Heart right ventricle (tissue), 16 donors: Measurements from ENCODE around the gene CMIP. TPM values are rescaled to one million over a fixed set of nuclear protein-coding genes. Genes with fewer than 3 reads are reported as not detected.
A peak's percentile ranks its signal among the peaks of the same experiment; 100 is the strongest.

Experiments
- ATAC-seq, 8 donors: fragments of 200-7000 bp; cut with Tn5 transposase; one replicate each; pipeline ENCODE4 v1.9.1; 2020; ENCODE audit warnings: mild to moderate bottlenecking in 8 of 8, moderate library complexity in 8 of 8, moderate number of reproducible peaks in 1 of 8
- DNase-seq, 2 donors: peaks; one replicate each; pipeline ENCODE4 v3.0.0-alpha.2; 2020
- H3K27ac ChIP-seq, 10 donors: fragments of 200-600 bp; sonication (generic) in 2 of 10; one replicate each; pipeline versions ENCODE4 v1.5.0 to v1.8.0; 2020 to 2022; ENCODE audit warnings: mild to moderate bottlenecking in 3 of 10
- H3K27me3 ChIP-seq, 7 donors: fragments of 200-600 bp; one replicate each; pipeline ENCODE4 v1.8.0; 2021 to 2022; ENCODE audit warnings: mild to moderate bottlenecking in 2 of 7
- H3K36me3 ChIP-seq, 9 donors: fragments of 200-600 bp; sonication (generic) in 1 of 9; one replicate each; pipeline versions ENCODE4 v1.5.0 to v1.8.0; 2020 to 2022; ENCODE audit warnings: mild to moderate bottlenecking in 2 of 9
- H3K4me1 ChIP-seq, 9 donors: fragments of 200-600 bp; sonication (generic) in 1 of 9; one replicate each; pipeline versions ENCODE4 v1.5.0 to v1.8.0; 2020 to 2022; ENCODE audit warnings: mild to moderate bottlenecking in 4 of 9
- H3K4me3 ChIP-seq, 10 donors: fragments of 200-600 bp; sonication (generic) in 2 of 10; one replicate each; pipeline versions ENCODE4 v1.5.0 to v1.8.0; 2020 to 2022; ENCODE audit warnings: mild to moderate bottlenecking in 7 of 10, moderate library complexity in 2 of 10
- H3K9me3 ChIP-seq, 11 donors: fragments of 200-600 bp in 10 of 11; sonication (generic) in 2 of 11; one replicate each; pipeline versions ENCODE4 v1.5.0 to v1.8.0; 2013 to 2022; ENCODE audit warnings: mild to moderate bottlenecking in 2 of 11, control low read depth in 1 of 11, moderate library complexity in 1 of 11
- CTCF ChIP-seq, 9 donors: fragments of 200-600 bp; sonication (generic) in 2 of 9; IDR thresholded peaks; one replicate each; pipeline versions ENCODE4 v1.5.0 to v1.8.0; 2021 to 2022; ENCODE audit warnings: antibody characterized with exemption in 9 of 9, mild to moderate bottlenecking in 5 of 9, moderate library complexity in 1 of 9
- WGBS, 2 donors: extraction: QIAGEN DNeasy Blood & Tissue Kit; methylation state at CpG; one replicate each; pipeline ENCODE4 v1.1.7; 2013; ENCODE audit warnings: inconsistent platforms in 1 of 2; 5-methylcytosine and 5-hydroxymethylcytosine counted together
- intact Hi-C, 10 donors: fragments of 100-400 bp; cut with DNase I; formaldehyde crosslinking; loops; one replicate each; pipeline versions ENCODE4 v1.11.1 to v1.14.2; 2022
- polyA plus RNA-seq, 2 donors: library from polyadenylated mRNA; stranded (reverse); fragments of 200-250 nt; gene quantifications; one replicate each; pipeline ENCODE4 v1.2.3, GENCODE V29; 2013
- total RNA-seq, 10 donors: library from RNA; stranded (reverse); fragmentation: NEBNext Ultra II Directional in 3 of 10; extraction: Animal tissue kit (Norgen Biotek cat#: 25700) in 3 of 10; gene quantifications; one replicate each; pipeline versions ENCODE4 v1.2.1 to v1.2.4, GENCODE V29; 2021 to 2023
- donor health status: Arrhythmogenic right ventricular cardiomyopathy.
- donor health status: ischemic (EF 13 %, LVEDD 7.1; RV severe dilation, severe dysfunction).
- donor health status: healthy with polysubstance abuse.
- donor health status: DM: no; HTN: yes; CAD: no.
- donor health status: DM: no; HTN: no; CAD: no.
- donor health status: ischemic (EF 25% LVEDD 6.9; RV normal size, moderate dysfunction).
- donor health status: ischemic (EF 25% LVEDD 5.7; RV mildly dilated, moderate dysfunction).
- donor health status: healthy.
- donor health status: DM: yes; HTN: yes; CAD: no.
- donor health status: Ischemic cardiomyopathy.
- donor health status: ischemic (EF 35%, LVEDD 5.7; RV mildly dilated, moderate dysfunction).
- donor health status: nonischemic (EF 11% LVEDD 7.7; RV severe dilation, severe dysfunction).
- donor health status: DM: yes; HTN: yes; CAD: no.
- donor health status: PGD.
- donor health status: ischemic (EF 29% LVEDD 5.4; RV normal size, mild dysfunction).
- donor health status: nonischemic (EF 23%, LVEDD 6.1; RV moderate dilation, normal function).

CMIP gene
- total and polyA plus RNA-seq, 12 donors = 5.4 to 32.8 (median 13.0) TPM

GRCh38 chr16:81717662-81718189 lies 273.1 kb downstream of the CMIP start:
- WGBS, 2 donors = 68 to 76% methylated on average over 8 of the region's 8 CpGs
- Histone ChIP-seq H3K4me1 (peaks cover 0 to 33% (median 0%) of the 10 kb centered on the region in 9 donors), H3K4me3 (no peak overlapping the region), H3K9me3 (peaks cover 0 to 10% (median 0%) of the 10 kb centered on the region in 11 donors), H3K27ac (peak overlapping the region in 1 of 10 donors; percentile 78), H3K36me3 (no peaks in the 10 kb centered on the region), H3K27me3 (no peaks in the 10 kb centered on the region)
- intact Hi-C loops = no loop called here
- TF ChIP-seq CTCF (IDR thresholded peaks at IDR 0.05) = no peak
- no peak for DNase-seq
- no peak for ATAC-seq

GRCh38 chr16:81718637-81719036 lies 274.0 kb downstream of the CMIP start:
- peaks cover 0 to 10% (median 0%) of the 10 kb centered on the region in 11 donors for H3K9me3 ChIP-seq
- H3K36me3 ChIP-seq = no peaks in the 10 kb centered on the region
- no peak for ATAC-seq
- peaks cover 0 to 33% (median 0%) of the 10 kb centered on the region in 9 donors for H3K4me1 ChIP-seq
- H3K27ac ChIP-seq = peak overlapping the region in 1 of 10 donors; percentile 78
- DNase-seq = no peak
- TF ChIP-seq CTCF (IDR thresholded peaks at IDR 0.05) = no peak
- intact Hi-C loops = no loop called here
- WGBS, 2 donors = 56 to 65% methylated on average over 5 of the region's 5 CpGs
- peak overlapping the region in 1 of 10 donors; percentile 12 for H3K4me3 ChIP-seq
- peaks cover 0 to under 1% (median 0%) of the 10 kb centered on the region in 7 donors for H3K27me3 ChIP-seq

- H3K4me3 ChIP-seq = no peak overlapping the region
- no peak overlapping the region for H3K27ac ChIP-seq
- no peaks in the 10 kb centered on the region for H3K36me3 ChIP-seq
- intact Hi-C loops = loop anchor here in 9 of 10 donors (2.0 to 10.0 kb wide), 8 partner anchors 93 to 358 kb away; no protein-coding TSS in a partner anchor
- peaks cover 0 to 10% (median 0%) of the 10 kb centered on the region in 11 donors for H3K9me3 ChIP-seq
- peaks cover 0 to 6% (median 0%) of the 10 kb centered on the region in 7 donors for H3K27me3 ChIP-seq
- peaks cover 0 to 29% (median 0%) of the 10 kb centered on the region in 9 donors for H3K4me1 ChIP-seq
- ATAC-seq (no peak), DNase-seq (no peak)
- 85 to 100% methylated on average over 2 of the region's 2 CpGs for WGBS, 2 donors
- no peak for TF ChIP-seq CTCF (IDR thresholded peaks at IDR 0.05)
Observed at GRCh38 chr16:81719993-81720392, 275.4 kb downstream of the CMIP start.

GRCh38 chr16:81720973-81721906 lies 276.6 kb downstream of the CMIP start:
- intact Hi-C loops = loop anchor here in 9 of 10 donors (2.0 to 10.0 kb wide), 8 partner anchors 94 to 359 kb away; no protein-coding TSS in a partner anchor
- Histone ChIP-seq H3K27ac (no peak overlapping the region), H3K27me3 (peaks cover 0 to 6% (median 0%) of the 10 kb centered on the region in 7 donors), H3K9me3 (peaks cover 0 to 10% (median 0%) of the 10 kb centered on the region in 11 donors), H3K36me3 (no peaks in the 10 kb centered on the region), H3K4me3 (no peak overlapping the region), H3K4me1 (peaks cover 0 to 19% (median 0%) of the 10 kb centered on the region in 9 donors)
- DNase-seq = no peak
- ATAC-seq = no peak
- 84 to 96% methylated on average over 10 of the region's 10 CpGs for WGBS, 2 donors
- TF ChIP-seq CTCF (IDR thresholded peaks at IDR 0.05) = no peak
